GM15510 (cell line): ENCODE measurements around the gene COMP.

Source experiments
- POLR2A ChIP-seq: IDR thresholded peaks from 3 replicates; pipeline ENCODE4 v1.6.1; 2011; ENCODE audit warnings: borderline replicate concordance; ENCODE audit not compliant: insufficient read length; ENCODE audit errors: extremely low read depth

Gene COMP

DNA sequence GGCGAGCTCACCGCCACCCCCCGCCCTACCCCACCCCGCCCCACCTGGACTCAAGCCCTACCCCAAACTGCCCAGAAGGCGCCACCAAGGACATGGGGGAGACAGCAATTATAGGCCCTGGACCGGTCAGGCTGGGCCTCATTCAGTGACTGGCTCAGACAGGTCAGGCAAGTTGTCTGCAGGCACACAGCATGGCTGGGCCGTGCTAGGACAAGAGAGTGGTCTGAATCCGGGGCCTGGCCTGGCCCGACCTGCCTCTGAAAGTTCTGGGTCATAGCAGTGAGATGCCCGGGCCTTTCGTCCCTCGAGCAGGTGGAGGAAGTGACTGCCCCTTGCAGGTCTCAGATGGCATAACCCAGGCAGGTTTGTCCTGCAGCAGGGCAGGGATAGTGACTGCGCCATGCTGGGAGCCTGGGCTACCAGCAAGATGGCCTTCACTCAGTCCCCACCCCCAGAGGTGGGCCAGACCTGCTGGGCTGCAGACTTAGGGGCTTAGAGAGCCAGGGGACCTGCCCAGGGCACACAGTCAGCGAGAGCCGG is 21.0 kb downstream of the COMP start:
- TF ChIP-seq POLR2A = no peak

DNA sequence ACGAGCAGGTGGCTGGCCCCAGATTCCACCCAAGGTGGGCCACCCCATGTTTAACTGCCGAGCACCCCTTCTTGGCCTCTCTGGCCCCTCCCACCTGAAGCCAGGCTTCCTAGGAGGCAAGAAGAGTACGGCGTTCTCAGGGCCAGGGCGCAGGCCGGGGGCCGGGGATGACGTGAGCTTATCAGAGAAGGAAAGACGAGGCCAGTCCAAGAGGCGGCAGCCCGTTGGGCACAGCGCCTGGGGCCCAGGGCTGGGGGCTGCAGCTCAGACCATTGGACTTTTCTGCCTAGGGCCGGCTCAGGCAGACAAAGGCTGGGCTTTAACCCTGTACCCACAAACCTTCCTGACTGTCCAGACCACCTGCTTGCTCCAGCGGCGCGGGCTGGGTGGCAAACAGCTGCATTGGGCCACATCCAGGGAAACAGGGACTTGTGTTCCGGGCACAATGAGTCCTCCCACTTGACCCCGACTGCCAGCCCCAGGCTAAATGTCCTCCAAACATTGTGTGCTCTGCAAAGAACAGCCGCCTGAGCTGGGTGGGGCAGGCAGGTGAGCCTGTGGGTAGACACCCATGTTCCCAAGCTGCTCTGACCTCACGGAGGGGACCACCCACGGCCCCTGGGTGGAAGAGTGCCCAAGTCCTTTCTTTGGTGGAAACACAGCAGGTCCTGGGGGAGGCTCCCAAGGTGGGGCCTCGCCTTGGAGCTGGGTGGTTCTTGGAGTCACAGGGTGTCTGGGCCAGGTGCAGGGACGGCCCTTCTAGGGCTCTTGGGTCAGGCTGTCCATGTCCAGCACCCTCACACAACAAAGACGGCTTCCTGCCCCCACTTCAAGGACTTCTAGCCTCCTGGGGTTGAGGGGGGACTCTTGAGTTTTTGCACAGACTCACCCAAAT is 21.9 kb downstream of the COMP start:
- TF ChIP-seq POLR2A = no peak

DNA sequence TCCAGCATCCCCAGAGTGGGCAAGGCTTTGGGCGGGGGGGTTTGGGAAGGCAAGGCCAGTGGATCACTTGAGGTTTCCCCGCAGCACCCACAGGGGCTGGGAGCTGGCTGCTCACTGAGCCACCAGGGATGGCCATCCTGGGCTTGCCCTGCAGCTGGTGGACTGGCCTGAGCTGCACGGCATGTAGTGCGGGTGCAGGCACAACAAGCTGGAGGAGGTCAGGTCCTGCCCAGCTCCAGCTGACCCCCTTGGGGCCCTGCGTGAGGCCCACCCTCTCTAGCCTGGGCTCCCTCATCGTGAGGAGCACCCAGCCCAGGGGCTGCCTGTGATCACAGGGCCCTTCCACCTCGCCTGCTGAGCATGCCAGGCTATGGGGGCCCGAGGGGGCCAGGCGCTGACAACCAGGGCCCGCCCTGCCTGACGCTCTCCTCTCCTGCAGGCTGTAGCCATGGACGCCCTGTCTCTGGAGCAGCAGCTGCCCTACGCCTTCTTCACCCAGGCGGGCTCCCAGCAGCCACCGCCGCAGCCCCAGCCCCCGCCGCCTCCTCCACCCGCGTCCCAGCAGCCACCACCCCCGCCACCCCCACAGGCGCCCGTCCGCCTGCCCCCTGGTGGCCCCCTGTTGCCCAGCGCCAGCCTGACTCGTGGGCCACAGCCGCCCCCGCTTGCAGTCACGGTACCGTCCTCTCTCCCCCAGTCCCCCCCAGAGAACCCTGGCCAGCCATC is 22.9 kb downstream of the COMP start:
- TF ChIP-seq POLR2A = no peak

DNA sequence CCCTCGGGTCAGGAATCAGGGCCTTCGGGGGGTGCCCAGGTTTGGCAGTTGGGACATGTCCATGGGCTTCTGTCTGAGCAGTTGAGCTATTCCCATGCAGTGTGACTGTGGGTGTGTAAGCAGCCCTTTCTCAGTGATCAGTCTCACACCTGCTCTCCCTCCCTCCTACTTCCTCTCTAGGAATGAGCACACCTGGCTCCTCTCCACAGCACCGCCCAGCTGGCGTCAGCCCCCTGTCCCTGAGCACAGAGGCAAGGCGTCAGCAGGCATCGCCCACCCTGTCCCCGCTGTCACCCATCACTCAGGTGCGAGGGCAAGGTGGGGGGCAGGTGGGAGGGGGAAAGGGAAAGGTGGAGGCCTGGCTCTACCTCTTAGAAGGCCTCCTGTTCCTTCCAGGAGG is 25.9 kb downstream of the COMP start:
- TF ChIP-seq POLR2A = no peak

DNA sequence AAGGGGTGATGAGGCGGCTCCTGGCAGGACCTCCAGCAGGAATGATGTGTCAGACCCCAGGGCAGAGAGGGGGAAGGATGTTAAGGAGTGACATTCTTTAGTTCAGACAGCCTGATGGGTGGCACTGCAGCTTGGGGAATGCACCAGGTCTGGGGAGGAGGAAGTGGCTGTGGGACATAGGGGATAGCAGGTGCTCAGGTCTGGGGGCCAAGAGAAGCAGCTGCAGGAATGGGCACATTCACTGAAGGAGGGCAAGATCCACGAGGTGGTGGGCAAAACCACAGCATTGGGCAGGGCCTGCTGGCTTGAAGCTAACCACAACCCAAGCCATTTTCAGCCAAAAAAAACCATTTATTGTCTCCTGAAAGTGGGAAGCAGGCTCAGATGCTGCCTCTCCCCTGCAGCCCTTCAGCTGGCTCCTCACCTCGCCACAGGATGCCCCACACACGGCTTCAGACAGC is 26.5 kb downstream of the COMP start:
- TF ChIP-seq POLR2A = no peak

DNA sequence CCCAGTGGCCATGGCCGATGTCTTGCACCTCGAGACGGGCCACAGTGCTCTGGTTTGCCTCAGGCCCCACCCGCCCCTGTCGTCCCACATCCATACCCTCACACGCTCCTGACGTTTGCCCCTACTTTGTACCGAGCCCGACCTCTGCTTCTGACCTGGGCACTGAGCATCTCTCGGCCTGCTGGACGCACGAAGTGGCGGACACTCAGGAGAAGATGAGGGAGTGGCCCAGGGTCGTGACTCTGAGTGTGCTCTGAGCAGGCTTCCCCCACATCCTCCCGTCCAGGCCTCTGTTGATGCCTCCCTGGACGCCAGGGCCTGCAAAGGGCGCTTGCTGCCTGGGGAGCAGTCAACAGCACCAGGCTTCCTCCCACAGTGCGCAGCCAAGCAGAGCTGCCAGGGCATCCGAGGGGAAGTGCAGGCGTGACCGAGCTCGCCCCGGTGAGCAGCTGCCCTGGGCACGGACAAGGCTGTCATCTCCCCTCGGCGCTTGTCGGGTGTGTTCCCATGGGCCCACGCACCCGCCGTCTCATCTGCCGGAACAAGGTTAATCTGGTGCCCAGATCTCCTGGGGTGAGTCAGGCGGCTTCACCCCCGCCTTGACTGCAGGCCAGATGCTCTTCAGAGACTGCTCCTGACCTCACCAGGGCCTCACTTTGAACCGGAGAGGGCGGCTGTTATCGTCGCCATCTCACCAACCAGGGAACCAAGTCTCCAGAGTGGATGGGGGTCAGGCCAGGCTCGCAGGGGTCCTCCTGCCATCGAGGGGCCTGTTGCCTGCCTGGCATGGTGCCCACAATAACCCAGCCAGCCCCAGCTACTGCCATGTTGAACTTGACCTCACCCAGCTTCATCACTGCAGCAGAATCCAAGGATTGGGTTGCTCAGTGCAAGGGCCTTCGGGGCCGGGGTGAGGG is 27.2 kb downstream of the COMP start:
- TF ChIP-seq POLR2A = no peak

DNA sequence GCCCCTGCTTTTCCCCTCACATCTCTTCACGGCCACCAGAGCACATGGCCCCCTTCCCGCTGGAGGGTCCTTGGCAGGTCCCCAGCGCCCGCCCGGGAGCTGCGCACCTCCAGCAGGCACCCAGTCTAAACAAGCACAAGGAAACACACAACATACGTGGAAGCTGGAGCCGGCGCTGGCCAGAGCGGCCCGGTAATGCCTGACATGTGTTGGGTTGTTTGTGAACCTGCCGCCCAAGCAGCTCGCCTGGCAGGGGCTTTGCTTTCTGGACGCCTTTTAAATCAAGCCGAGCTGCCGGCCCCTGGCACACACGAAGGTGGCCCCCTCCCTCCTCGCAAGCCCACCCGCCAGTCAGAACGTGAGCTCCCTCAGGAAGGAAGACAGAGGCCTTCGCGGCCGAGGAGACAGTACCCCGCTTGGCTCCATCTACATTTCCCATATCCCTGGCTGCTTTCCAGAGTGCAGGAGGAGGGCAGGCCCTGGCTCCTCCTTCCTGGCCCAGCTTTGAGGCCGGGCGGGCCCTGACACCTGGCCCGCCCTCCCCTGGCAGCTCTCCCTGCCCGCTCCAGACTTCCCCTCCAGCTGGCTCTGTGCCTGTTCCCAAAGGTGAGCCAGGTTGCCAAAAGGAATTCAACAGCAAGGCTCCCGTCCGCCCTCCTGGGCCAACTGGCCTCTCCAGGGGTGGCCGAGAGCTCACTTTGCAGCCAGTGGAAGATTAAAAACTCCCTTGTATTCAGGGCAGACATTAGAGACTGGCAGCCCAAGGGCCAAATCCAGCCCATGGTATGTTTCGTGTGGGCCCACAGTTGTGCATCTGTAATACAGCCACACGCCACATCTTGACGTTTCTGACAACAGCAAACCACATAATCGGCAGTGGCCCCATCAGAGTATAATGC is 28.7 kb downstream of the COMP start:
- no peak for TF ChIP-seq POLR2A

DNA sequence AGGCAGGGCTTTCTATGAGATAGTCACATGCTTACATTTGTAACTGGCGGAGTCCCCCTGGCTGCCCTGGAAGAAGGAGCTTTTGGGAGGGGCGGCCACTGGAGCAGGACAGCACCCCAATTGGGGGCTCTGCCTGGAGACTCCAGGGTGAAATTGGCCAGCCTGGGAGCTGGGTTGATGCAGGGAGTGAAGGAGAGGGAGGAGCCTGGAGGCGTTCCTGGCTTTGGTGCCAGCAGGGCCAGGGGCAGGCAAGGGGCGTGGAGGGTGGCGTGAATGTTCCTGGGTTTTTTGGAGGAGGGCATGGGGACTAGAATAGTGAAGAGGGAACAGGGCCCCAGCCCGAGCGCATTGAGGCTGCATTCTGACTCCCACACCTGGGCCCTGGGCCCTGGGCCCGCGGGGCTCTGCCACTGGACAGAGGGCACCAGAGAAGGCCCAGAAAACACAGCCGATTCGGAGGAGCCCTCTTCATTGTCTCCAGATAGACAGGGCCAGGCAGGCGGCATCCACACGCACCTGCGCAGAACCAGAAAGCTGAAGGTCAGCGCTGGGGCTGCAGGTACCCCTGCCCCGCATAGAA is 29.5 kb downstream of the COMP start:
- TF ChIP-seq POLR2A = no peak

DNA sequence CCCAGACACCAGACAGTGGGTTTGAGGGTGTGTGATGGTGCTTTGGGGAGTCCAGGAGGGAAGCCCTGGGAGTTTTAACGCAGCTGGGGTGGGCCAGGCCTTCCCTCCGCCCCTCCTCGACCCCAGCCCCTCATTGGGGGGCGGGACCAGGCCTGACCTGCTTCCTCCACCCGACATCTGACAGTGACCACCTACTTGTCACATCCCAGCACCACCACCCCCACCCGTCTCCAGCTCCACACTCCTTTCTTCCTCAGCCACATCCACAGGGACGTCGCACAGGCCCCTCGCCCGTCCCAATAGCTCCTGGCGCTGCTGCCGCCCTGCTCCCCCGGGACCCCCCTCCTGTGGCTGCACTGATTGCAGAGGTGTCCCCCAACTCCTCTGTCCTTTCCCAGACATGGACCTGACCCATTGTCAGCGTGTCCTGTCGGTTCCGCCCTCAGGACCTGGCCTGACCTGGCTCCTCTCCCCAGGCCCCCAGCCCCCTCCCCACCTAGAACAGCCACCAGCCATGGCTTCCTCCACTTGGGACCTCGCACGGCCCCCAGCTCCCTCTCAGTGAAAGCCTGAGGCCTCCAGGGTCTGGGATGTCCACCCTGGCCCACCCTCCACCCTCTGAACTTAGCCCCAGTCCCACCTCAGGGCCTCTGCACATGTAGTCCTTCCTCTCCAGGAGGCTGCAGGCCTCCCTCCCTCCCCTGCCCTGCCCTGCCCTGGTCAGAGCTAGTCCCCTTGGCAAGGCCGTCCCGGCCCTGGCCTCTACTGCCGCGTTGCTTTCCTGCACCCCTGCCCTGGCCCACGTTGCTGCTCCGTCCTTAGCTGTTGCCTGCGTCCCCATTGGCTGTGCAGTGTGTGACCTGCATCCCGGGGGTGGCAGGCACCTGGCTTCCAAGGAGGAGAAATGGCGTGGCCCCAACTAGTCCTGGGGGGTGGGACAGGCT is 30.4 kb downstream of the COMP start:
- no peak for TF ChIP-seq POLR2A

DNA sequence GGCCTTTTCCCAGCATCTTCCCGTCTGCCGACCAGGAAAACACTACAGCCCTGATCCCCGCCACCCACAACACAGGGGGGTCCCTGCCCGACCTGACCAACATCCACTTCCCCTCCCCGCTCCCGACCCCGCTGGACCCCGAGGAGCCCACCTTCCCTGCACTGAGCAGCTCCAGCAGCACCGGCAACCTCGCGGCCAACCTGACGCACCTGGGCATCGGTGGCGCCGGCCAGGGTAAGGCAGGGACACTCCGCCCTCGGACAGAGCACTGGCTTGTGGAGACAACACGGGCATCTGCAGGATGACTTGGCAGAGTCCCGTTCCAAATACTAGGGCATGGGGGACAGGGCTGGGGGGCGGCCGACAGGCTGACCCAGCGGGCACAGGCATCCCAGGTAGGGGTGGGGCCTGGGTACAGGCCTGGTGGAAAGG is 31.1 kb downstream of the COMP start:
- TF ChIP-seq POLR2A = no peak

DNA sequence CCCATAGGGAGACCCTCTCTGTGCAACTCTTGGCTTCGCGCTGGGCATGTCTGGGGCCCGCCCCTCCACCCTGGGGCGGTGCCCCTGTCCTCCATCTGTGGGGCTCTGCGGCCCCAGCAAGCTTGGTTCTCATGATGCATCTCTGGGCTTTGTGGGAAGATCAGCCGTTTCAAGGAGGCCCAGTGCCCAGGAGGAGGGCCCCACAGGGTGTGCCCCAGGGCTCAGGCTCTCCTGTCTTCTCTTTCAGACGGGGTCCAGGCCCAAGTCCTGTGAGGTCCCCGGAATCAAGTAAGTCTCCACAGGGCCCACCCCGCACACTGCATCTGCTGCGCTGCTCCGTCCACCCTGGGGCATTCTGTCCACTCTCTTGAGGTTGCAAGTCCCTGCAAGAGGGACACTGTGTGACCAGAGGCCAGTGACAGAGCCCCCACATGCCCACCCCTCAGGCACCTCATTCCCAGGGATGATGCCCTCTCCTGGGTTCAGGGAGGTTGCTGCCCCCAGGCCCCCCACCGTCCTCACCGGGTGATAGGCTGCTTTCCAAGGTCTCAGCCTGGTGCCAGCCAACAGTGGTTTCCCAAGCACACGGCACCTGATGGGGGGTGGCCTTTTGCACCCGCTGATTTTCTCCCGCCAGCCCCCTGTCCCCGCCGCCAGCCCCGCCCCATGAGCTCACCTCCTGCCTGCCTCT is 31.7 kb downstream of the COMP start:
- no peak for TF ChIP-seq POLR2A
